GM18519 (cell line): ENCODE data around the gene KDM3A.

Experiments
- ATAC-seq: cut with Tn5 transposase; IDR thresholded peaks from one replicate; pipeline ENCODE4 v1.9.1; 2021; ENCODE audit warnings: mild to moderate bottlenecking, moderate library complexity; ENCODE audit not compliant: unreplicated experiment, low FRiP score

KDM3A gene

GRCh38 chr2:86513948-86514660, 72.9 kb downstream of the KDM3A start:
- ATAC-seq, result no peak

GRCh38 chr2:86518481-86518880, 77.3 kb downstream of the KDM3A start:
- ATAC-seq, result no peak

DNA sequence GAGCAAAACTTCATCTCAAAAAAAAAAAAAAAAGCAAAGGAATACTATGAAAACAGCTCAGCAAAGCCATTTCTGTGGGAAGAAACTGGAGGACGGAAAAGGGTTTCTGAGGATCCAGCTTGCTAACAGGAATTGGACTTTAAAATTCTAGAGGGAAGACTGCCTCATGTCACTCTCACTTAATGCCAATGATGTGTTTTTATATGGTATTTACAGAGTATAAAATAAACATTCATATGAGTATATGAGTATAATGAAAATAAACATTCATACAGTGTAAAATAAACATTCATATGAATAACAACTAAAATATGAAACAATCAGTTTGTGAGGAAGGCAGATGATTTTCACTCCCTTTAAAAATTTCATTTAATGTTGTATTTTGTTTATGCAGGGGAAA, 78.2 kb downstream of the KDM3A start:
- ATAC-seq, result no peak

DNA sequence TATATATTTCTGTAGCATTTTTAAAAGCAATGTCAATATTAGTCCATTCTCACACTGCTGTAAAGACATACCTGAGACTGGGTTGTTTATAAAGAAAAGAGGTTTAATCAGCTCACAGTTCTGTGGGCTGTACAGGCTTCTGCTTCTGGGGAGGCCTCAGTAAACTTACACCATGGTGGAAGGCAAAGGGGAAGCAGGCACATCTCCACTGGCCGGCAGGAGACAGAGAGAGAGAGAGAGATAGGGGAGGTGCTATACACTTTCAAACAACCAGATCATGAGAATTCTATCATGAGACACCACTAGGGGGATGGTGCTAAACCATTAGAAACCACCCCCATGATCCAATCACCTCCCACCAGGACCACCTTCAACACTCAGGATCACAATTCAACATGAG, 79.0 kb downstream of the KDM3A start:
- ATAC-seq, result no peak

DNA sequence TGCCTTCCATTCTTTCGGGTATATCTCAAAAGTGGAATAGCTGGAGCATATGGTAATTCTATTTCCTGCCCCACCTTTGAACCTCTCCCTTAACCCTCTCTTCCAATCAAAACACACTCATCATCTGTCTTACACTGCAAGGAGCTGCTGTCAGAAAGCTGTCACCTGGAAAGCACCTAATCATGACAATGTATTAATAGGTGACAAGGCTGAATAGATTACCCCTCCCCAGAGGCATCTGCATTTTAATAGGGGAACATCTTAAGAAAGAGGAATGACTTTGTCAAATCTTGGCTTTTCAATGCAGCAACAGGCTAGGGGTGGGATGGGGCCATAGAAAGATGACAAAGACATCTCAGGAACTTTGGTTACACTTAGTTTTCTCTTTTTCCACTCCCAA, 80.8 kb downstream of the KDM3A start:
- ATAC-seq, result no peak

DNA sequence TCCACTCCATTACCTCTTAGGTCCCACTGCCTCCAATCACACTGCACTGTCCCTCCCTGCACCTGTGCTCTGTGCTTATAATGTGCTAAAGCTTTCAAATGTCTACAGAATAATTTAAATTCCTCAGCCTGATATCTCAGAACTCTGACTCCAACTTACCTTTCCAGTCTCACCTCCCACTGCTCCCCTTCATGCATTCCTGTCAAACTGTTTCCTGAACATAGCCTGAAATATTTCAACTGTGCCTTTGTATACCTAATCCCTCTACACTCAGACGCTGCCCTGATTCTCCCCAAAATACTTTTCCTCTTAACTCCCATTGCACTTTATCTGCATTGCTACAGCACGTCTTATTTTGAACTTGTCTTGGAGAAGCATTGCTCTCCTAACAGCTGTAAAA, 81.5 kb downstream of the KDM3A start:
- no peak for ATAC-seq

- ATAC-seq, result no peak
Measured at GRCh38 chr2:86523491-86523890, 82.3 kb downstream of the KDM3A start.

- no peak for ATAC-seq
Measured at GRCh38 chr2:86525421-86526340, 84.5 kb downstream of the KDM3A start.

DNA sequence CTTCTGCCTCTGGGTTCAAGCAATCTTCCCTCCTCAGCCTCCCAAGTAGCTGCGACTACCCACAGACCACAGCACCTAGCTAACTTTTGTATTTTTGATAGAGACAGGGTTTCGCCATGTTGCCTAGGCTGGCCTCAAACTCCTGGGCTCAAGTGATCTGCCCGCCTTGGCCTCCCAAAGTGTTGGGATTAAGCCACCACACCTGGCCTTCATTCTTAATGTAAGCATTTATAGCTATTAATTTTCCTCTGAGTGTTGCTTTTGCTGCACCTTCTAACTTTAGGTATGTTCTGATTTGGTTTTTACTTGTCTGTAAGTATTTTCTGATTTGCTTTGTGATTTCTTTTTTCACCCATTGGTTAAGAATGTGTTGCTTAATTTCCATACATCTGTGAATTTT, 92.4 kb downstream of the KDM3A start:
- no peak for ATAC-seq

GRCh38 chr2:86541334-86541733, 100.2 kb downstream of the KDM3A start:
- ATAC-seq, result no peak
